GM11168 (cell line): ENCODE measurements around the gene GBGT1.

ENCODE experiments used
- in situ Hi-C: fragments of 300-500 bp; cut with MboI; formaldehyde crosslinking; loops from one replicate; pipeline ENCODE4 v1.12.0; 2022; ENCODE audit warnings: low sequenced_read_pairs; ENCODE audit not compliant: unreplicated experiment

The GBGT1 gene

DNA sequence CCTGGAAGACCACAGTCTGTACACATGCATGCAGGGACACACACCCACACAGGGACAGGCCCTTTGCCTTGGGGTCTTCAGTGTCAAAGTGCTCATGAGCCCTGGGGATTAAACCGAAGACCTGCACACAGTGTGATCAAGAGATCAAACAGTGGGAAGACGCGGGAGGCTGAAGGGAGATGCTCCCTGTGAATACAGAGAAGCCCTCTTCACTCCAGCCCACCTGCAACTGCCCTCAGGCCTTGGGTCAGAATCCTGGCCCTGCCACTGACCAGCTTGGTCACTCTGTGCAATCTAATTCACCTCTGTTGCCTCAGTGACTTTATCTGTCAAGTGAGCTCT is 45.6 kb downstream of the GBGT1 start:
- in situ Hi-C loops, result no loop called here

DNA sequence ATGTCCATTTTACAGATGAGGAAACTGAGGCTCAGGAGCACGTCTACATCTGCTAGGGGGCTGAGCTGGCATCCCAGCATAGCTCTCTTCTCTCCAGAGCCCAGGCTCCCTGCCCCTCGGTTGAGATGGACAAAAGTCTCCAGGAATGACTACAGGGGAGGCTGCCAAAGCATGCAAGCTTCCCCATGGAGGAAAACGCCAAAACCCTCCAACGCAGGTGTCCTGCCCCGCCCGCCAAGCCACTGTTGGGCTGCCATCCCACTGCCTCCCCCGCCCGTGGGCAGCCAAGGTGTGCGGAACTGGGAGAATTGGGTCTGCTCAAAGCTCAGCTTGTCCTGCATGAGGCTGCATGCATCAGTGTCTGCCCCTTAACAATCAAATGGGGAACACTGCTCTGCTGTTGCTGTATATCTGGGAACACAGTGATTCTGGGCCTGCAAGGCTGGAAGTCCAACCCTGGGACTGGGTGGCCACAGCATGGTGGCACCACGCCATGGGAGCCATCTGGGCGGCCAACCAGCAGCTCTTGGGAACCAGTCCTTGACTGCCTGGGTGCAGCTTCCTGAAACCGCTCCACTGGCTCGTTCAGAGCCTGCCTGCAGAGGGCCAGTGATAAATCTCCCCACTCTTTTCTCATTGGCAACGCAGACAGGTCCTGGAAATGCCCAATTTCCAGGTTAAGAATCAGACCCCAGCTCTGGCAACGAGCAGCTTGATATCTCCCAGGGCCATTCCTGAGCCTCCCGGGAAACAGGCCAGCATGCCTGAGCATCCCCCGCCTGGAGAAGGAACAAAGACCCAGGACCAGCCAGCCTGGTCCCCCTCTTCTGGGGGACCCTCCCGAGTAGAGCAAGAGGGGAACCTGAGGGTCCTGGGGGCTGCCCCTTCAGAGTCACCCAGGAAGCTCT is 46.2 kb downstream of the GBGT1 start:
- in situ Hi-C loops, result no loop called here

DNA sequence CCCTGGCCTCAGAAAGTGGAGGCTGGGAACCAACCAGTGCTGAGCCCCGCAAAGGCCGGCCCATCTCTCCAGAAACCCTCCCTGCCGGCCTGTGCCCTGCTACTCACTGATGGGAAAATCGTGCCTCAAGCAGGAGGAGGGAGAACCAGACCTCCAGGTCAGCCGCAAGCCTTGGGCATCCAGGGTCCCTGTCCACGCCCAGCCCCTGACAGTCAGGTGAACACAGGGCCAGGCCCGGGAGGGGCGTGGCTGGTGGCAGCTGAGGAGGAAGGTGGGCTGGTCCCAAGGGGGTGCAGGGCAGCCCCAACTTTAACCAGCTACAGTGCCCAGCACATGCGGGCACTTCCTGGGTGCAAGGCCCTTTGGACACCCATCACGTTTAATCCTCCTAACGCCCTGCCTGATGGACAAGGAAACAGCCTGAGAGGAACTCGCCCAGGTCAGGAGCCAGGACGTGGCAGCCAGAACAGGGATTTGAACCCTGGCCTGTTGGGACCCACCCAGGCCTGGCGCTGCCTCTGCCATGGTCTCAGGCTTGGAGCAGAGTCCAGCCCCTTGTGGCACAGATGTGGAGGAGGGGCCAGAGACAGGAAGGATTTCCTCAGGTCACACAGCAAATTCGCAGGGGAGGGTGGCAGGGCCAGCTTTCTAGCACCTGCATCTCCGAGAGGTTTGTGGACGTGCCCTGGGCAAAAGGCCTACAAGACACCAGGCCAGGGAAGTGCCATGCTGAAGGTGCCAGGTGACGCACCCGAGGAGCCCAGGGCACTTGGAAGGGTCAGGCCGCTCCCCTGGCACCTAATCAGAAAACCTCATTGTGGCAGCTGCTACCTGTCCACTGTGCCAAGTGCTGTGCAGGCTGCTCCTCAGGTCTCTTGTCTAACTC is 47.1 kb downstream of the GBGT1 start:
- in situ Hi-C loops, result no loop called here

DNA sequence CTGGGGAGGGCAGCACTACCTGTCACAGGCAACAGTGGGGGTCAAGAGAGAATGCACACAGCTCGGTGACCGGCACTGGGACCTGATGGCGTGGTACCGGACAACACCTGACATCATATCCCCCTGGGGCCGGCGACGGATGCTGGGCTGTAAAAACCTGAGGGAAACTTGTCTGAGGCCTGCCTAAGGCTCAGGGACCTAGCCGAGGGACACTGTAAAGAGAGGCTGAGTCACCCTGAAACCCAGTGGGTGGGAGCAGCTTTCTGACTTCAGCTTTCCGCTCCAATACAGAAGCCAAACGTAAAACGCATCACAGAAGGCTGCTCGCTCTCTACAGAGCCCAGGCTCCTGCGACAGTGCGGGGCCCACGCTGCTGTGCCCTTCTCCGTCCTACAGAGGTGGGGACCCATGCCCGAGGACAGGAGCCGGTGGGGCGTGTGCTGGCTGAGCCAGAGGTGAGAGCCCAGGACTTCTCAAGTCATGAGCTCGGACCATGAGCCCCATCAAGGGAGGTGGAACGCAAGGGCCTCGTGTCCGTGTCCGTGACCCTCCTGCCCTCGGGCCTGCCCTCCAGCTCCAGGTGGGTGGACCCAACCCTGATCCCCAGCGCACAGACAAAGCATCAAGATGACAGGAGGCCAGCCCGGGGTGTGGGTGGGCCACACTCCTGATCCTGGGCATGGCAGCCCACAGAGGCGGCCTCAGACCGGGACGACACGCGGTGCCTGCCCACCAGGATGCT is 47.9 kb downstream of the GBGT1 start:
- in situ Hi-C loops, result no loop called here

DNA sequence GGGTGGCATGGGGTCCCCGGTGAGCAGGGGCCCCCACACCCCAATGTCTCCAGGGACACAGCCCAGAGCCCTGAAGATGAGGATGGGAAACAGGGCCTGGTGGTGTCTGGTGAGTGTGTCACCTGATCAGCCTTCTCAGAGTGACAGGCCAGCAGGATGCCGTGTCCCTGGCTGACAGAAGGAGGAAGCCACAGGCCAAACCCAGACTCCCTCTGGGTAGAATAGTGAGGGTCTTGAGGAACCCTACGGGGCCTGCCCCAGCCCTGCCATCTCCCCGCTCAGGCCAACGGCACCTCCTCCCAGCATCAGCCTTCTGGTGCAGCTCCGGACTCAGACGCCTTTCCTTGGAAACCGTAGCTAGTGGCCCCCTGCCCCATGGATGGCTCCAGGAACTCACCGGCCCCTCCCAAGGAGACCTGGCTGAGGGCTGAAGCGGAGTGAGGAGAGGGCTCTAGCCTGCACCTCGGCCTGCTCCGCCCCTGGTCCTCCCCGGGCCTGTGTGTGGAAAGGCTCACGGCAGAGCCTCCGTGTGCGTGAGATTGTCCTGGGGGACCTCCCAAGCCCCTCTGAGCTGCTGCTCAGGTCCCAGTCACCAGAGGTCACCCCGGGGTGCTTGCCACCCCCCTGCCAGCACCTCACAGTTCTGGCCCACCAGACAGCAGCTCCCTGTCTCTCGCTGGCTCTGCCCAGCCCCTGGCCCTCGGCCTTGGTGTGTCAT is 48.7 kb downstream of the GBGT1 start:
- in situ Hi-C loops, result no loop called here

DNA sequence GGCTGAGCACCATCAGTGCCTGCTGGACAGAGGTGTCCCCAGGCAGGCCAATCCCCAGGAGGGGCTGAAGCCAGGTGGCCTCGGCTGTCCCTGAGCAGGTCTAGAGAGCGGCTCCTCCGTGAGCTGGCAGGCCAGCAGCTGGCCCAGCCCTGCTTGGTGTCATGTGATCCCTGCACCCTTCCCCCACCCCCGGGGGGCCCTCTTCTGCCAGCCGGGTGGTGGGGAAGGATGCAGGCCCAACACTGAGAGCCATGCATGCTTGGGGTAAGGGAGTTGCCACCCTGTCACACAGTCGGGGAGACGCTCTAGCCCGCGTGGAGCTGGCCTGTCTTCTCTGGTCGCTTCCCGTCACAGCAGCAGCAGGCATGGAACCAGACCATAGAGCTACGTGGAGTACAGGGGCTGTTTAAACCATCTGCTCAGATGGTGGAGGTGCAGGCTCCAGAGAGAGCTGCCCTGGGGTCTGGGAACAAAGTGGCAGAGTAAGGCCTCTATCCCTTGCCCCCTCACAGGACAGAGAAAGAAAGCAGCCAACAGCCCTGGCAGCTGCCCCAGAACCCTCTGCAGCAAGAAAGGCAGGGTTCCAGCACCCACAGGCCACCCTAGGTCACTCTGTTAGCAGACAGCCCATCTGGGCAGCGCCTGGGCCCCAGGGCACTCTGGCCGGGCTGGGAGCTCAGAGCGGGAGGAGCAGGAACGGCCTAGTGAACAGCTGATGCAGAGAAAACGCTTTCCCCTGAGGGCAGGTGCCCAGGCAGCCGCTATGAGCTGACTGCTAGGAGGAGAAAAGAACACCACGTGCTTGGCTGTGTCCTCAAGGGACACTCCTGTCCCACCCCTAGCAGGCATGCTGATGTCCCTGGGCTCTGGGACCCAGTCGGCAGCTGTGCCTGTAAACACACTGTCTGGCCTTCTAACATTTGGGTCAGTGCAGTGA is 49.5 kb downstream of the GBGT1 start:
- in situ Hi-C loops, result no loop called here

DNA sequence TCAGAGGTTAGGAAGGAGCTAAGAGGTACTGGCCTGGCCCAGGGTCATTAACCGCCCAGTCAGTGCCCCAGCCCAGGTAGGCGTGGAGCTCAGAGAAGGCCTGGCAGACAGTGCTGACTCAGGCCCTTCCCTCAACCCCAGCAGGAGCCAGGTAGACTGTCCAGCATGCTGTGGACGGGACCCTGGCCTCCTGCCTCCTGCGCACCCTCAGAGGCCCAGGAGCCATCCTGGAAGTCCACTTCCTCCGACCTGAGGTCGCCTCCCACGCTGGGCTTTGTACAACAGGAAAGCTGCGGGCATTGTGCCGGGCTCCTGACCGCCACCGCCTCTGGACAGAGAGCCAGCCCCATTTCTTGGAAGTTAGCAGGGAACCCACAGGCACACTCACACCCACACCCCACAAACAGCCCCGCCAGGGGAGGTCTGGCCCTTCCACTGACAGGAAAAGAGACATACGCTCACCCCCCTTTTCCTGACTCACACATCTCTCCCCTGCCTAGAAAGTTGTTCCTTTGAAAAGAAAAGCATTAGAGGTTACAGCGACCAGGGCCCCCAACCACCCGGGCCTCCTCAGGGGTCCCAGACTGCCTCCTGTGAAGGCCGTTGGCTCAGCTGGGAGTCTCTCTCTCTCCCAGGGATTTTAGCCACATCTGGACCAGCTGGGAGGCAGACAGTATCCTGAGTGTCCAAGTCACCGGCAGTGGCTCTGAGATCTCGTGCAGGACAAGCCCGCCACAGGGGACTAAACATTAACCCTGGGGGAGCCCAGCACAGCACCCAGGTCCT is 50.4 kb downstream of the GBGT1 start:
- in situ Hi-C loops, result no loop called here

DNA sequence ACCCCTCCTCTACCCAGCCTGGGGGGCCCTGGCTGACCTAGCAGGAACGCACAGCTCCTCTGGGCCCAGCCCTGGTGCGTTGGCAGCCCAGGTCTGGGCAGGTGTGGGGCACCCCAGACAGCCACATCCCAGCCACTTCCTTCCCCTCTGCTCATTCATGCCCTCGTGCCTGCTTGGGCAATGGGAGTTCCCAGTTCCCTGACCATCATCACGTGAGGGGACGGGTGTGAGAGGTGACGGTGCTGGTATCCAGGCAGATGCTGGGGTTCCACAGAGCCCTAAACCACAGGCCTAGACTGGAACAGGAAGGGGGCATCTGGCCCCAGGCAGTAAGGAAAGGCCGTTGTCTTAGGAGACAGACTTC is 51.1 kb downstream of the GBGT1 start:
- in situ Hi-C loops, result no loop called here

DNA sequence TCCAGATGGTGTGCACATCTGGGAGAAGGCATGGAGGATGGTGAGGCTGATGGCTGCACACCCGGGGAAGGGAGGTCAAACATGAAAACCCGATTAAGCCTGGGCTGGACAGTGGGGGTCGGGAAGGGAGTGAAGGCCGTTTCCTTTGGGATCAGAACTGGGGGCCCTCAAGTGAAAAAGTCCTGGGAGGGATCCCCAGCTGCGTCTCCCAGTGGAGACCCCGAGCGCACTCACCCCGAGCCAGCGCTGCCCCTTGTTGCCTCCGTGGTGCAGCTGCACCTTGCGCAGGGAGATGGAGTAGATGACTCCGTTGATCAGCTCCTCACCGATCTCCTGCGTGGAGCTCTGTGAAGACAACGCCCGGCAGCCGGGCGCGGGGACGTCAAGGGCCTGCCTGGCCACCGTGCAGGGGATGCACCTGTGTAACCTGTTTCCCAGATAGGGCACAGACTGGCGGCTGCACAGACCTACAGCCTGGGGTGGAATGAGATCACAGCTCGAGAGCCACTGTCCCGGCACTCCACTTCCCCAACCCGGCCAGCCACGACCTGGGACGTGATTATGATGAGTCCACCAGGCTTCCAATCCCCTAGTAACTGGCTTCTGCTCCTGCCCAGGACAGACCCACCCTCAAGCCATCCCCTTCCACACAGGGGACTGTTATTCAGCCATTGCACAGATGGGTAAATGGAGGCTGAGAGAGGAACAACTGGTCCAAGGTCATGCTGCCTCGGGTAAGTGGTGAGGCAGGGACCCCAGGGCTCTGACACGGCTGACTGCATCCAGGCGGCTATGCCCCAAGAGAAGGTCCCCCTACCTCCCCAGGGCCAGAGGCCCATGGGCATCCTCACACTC is 51.7 kb downstream of the GBGT1 start:
- in situ Hi-C loops, result no loop called here

DNA sequence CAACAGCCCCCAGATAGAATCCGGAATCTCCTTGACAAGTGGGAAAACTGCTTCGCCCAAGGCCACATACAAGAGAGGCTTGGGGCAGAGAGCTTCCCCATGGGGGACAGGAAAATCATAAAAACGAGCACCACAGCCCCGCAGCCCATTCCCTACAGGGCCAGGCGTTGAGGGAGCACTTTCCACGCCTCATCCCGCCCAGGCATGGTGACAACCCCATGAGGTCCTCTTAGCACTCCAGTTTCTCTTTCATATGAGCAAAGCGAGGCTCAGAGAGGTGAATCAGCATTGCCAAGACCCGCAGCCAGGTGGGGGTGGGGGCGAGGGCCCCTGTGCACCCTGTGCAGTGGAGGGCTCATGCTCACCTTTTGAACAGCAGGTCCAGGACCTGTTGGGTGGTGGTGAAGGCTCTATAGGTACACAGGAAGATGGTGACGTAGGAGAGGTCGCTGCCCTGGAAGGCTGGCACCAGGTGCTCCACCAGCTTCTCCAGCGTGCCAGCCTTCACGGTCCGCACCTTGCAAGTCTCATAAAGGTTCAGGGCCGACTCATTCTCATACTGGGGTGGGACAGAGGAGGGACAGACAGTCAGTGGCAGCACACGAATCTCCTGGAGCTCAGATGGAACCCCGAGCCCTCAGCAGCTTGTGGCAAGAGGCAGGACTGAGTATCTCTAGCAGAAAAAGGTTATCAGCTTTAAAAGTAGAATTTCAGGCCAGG is 53.6 kb downstream of the GBGT1 start:
- in situ Hi-C loops, result no loop called here

DNA sequence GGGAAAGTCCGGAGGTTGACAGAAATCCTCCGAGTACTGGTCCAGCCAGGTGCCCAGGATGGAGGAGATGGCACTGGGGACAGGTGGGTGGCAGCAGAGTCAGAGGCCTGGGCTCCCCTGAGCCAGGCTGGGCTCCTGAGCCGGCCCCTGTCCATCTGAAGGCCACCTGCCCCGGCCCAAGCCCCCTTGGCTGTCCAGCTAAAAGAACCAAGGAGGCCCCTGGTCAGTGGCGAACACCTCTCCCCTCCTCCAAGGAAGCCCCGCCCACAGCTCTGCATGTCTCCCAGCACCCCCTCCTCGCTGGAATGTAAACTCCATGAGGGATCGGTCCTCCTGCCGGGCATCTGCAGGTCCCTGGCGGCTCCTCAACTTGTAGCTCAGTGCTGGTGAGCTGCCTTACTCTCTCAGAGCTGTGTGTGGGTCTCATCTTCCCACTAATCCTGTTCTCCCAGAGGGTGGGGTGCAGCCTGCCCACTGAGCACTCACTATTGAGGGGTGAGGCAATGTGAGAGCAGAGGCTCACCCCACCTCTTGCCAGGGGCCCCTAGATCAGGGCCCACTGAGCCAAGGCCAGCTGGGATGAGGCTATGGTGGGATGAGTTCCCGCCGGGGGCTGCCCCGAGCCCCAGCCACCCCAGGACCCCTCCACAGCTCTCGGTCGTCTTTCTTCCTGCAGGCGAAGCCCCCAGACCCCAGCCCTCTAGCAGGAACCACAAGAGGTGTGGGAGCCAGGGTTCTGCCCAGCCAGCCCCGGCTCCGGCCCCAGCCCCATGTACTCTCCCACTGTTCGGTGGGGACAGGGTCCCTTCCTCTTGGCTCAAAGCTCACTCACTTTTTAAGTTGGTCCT is 54.7 kb downstream of the GBGT1 start:
- in situ Hi-C loops, result no loop called here

DNA sequence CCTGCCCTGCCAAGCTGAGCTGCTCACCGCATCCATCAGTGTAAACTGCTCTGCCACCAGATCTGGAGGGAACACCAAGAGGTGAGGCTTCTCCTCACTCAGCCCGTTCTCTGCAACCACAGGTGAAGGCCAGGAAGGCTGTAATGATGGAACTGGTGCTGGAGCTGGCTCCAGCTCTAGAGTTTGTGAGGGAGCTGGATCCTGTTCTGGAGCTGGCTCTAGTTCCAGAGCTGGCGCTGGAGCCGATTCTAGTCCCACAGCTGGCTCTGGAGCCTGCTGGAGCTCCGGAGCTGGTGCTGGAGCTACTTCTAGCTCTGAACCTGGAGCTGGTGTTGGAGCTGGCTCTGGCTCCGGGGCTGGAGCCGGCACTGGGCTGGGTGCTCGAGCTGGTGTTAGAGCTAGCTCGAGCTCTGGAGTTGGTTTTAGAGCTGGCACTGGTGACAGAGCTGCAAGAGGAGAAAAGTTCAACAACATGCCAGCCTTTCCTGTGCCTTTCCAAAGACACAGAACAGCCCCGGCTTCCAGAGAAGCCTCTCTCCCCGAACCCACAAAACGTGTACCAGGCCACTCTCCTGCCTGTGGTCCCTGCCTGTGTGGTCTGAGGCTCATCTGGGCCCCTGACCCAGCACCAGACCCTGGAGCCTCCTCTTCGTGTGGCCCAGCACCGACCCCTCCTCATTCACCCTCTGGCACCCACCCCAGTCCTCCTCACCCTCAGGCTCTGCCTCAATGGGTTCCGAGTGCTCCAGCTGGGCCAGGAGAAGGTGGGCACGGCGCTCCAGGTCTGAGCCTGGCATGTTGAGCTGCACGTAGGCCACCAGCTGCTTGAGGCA is 55.5 kb downstream of the GBGT1 start:
- in situ Hi-C loops, result no loop called here

DNA sequence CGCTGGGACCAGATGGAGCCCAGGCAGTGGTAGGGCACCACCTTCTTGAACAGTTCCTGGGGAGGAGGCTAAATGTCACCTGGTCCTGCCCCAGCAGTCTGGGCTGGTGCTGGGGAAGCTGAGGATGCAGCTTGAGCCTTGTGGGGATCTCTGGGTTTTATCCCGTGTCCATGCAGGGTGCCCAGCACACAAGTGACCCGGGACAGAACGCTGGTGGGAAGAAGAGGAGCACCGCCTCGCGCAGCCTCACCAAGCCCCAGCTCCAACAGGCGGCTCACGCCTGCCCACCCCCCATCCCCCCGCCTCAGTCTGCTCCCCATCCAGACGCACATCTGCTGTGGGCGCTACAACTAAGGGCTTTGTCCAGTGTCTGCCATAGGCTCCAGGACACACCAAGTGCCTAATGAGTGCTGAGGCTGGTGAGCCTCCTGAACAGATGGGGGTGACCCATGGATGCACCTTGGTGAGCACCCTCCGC is 56.4 kb downstream of the GBGT1 start:
- in situ Hi-C loops, result no loop called here

DNA sequence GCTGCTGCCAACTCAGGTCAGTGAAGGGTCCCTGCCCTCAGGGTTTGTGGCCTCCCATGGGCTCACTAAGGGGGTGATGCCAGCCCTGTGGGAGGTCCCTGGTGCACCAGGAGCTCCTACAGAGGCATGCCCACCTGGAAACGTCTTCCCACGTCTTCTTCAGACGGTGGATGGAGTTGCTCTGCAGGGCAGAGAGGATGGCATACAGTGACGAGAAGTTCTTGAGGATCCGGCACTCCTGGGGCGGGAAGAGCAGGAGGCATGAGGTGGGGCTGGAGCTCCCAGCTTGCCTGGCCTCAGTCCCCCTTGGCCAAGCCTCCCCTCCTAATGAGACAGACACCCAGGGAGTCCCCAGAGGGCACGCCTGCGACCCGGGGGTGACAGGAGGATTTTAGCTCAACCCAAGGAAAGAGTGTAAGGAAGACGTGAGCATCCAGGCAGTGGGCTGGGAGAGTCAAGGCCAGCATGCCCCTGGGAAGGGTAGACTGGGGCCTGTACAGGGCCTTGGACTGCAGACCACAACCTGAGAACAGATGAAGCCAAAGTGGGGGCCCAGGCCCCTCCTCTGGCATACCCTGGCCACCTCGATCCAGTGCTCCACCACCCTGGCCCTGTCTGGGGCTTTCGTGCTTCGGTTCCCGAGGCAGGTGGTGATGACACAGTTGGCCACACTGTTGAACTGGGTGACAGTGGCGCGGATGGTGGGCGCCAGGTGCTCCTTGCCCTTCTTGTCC is 57.0 kb downstream of the GBGT1 start:
- in situ Hi-C loops, result no loop called here
